HepG2 (cell line): ENCODE results near the gene YWHAH. TPM values are rescaled to one million over a fixed set of nuclear protein-coding genes. Genes with fewer than 3 reads are reported as not detected.

Source experiments
- ARNT ChIP-seq: fragments of 450-650 bp; IDR thresholded peaks from 2 replicates; pipeline ENCODE4 v1.6.1; 2017
- CBX5 ChIP-seq: sonication (generic); formaldehyde crosslinking; IDR thresholded peaks from 2 replicates; pipeline ENCODE4 v1.4.0; 2020; ENCODE audit warnings: missing genetic modification reagents, borderline replicate concordance
- DZIP1 ChIP-seq: sonication (generic); formaldehyde crosslinking; IDR thresholded peaks from 2 replicates; pipeline ENCODE4 v1.5.0; 2020; ENCODE audit warnings: mild to moderate bottlenecking, missing genetic modification reagents
- HNF4G ChIP-seq, 2 experiments: sonication (generic) in 1 of 2; formaldehyde crosslinking in 1 of 2; IDR thresholded peaks; 2 replicates each; pipeline versions ENCODE4 v1.4.0 to v1.6.1; 2011 to 2020; ENCODE audit warnings: borderline replicate concordance in 2 of 2, low read depth in 2 of 2, mild to moderate bottlenecking in 2 of 2, low read length in 1 of 2, missing genetic modification reagents in 1 of 2, moderate library complexity in 1 of 2
- KLF11 ChIP-seq: IDR thresholded peaks from 2 replicates; pipeline ENCODE4 v1.6.1; 2016; ENCODE audit warnings: missing compliant biosample characterization
- RARG ChIP-seq: sonication (generic); formaldehyde crosslinking; IDR thresholded peaks from 2 replicates; pipeline ENCODE4 v1.4.0; 2020; ENCODE audit warnings: low read depth, mild to moderate bottlenecking, missing genetic modification reagents
- SALL2 ChIP-seq: sonication (generic); formaldehyde crosslinking; IDR thresholded peaks from 2 replicates; pipeline ENCODE4 v1.8.1; 2023; ENCODE audit warnings: mild to moderate bottlenecking, missing genetic modification reagents, inconsistent platforms
- THRA ChIP-seq: sonication (generic); formaldehyde crosslinking; IDR thresholded peaks from 2 replicates; pipeline ENCODE4 v1.4.0; 2020; ENCODE audit warnings: missing genetic modification reagents, borderline replicate concordance
- THYN1 ChIP-seq: sonication (generic); formaldehyde crosslinking; IDR thresholded peaks from 2 replicates; pipeline ENCODE4 v1.8.1; 2023; ENCODE audit warnings: low read depth, mild to moderate bottlenecking, moderate library complexity, missing genetic modification reagents, borderline replicate concordance
- ZFP36 ChIP-seq: fragments of 150-350 bp; IDR thresholded peaks from 2 replicates; pipeline ENCODE4 v1.6.1; 2018; ENCODE audit warnings: borderline replicate concordance, low read length, low read depth; ENCODE audit not compliant: partially characterized antibody
- ZNF558 ChIP-seq: sonication (generic); formaldehyde crosslinking; IDR thresholded peaks from 2 replicates; pipeline ENCODE4 v1.9.0; 2022; ENCODE audit warnings: mild to moderate bottlenecking, missing genetic modification reagents, borderline replicate concordance
- ZNF570 ChIP-seq: sonication (generic); formaldehyde crosslinking; IDR thresholded peaks from 2 replicates; pipeline ENCODE4 v1.4.0; 2020; ENCODE audit warnings: mild to moderate bottlenecking, missing genetic modification reagents, borderline replicate concordance
- ZNF614 ChIP-seq: IDR thresholded peaks from 2 replicates; pipeline ENCODE4 v1.6.1; 2018; ENCODE audit warnings: missing biosample characterization, missing genetic modification reagents, inconsistent platforms, borderline replicate concordance
- ZNF639 ChIP-seq: conservative IDR thresholded peaks from 2 replicates; pipeline ENCODE4 v1.6.1; 2018; ENCODE audit warnings: missing genetic modification reagents
- ZNF75D ChIP-seq: sonication (generic); formaldehyde crosslinking; IDR thresholded peaks from 2 replicates; pipeline ENCODE4 v1.8.1; 2023; ENCODE audit warnings: missing genetic modification reagents, mild to moderate bottlenecking, borderline replicate concordance
- ZNF792 ChIP-seq: IDR thresholded peaks from 2 replicates; pipeline ENCODE4 v1.6.1; 2016
- ZSCAN5A ChIP-seq: sonication (generic); formaldehyde crosslinking; IDR thresholded peaks from 2 replicates; pipeline ENCODE4 v1.8.0; 2022; ENCODE audit warnings: mild to moderate bottlenecking, missing genetic modification reagents, borderline replicate concordance
- polyA plus RNA-seq, 8 experiments: library from polyadenylated mRNA; depleted of rRNA in 3 of 8; stranded (reverse) in 7 of 8; unstranded in 1 of 8; fragments of >200 nt; fragmentation: Illumina TruSeq in 4 of 8; extraction: Trizol in 4 of 8; gene quantifications; 2 replicates each; pipeline versions ENCODE4 v1.2.1 to v1.2.3, GENCODE V29; 2011 to 2016; ENCODE audit warnings: low read depth in 4 of 8, missing spikeins in 1 of 8, mixed read lengths in 1 of 8; ENCODE audit not compliant: insufficient read depth in 1 of 8
- total RNA-seq, 5 experiments: library from RNA; depleted of rRNA; stranded (reverse); fragments of >200 nt; fragmentation: Illumina TruSeq; extraction: Trizol; gene quantifications; 2 replicates each; pipeline ENCODE4 v1.2.3, GENCODE V29; 2016; ENCODE audit warnings: low read depth in 1 of 5
- TF ChIP-seq, protein P1 (sequence below): sonication (generic); formaldehyde crosslinking; IDR thresholded peaks from 2 replicates; pipeline ENCODE4 v1.5.0; 2020; ENCODE audit warnings: mild to moderate bottlenecking, missing genetic modification reagents, borderline replicate concordance

YWHAH gene
- total and polyA plus RNA-seq, 2 of the 13 experiments (the other 11 are each of a cell fraction or from before 2014, with no cell fraction given), result 35.6 to 92.7 TPM

DNA sequence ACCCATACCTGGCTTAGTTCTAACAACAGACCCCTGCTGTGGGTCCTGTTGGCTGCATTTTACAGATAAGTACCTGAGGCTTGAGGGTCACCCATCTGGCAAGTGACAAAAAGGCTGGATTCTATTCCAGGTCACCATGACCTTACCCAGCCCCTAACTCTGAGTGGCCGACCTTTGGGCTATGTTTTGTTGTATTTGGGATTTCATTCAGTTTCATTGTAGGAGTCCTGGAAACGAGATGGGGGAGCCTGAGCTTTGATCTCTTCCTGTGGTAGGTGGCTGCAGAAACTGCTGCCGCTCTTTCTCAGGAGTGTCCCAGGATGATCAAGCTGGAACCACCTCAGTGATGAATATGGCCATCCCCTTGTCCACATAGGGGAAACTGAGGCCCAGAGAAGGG is 24.6 kb upstream of the YWHAH start (continued):
- peak; percentile 33; the same call in 1 of the 2 replicates for TF ChIP-seq THRA (CRISPR knock-in tag)
- no peak for TF ChIP-seq ZNF570 (CRISPR knock-in tag)
- TF ChIP-seq RARG (CRISPR knock-in tag), result no peak
- TF ChIP-seq ZNF614, result no peak
- no peak for TF ChIP-seq ZNF75D
- no peak for TF ChIP-seq ZSCAN5A (CRISPR knock-in tag)
- no peak for TF ChIP-seq KLF11
- TF ChIP-seq THYN1, result no peak
- no peak for TF ChIP-seq ZNF558 (CRISPR knock-in tag)
- TF ChIP-seq SALL2 (CRISPR knock-in tag), result no peak
- TF ChIP-seq ZNF639 (CRISPR knock-in tag), result no peak
- TF ChIP-seq ZFP36, result no peak
- no peak for TF ChIP-seq CBX5
- TF ChIP-seq HNF4G (IDR thresholded peaks at IDR 0.05; ENCODE audit: borderline replicate concordance, low read depth, low read length), result peak; percentile 52; the same call in 1 of the 2 replicates
- no peak for TF ChIP-seq HNF4G (CRISPR knock-in tag; IDR thresholded peaks at IDR 0.05; ENCODE audit: borderline replicate concordance, low read depth)
- TF ChIP-seq, protein P1, sequence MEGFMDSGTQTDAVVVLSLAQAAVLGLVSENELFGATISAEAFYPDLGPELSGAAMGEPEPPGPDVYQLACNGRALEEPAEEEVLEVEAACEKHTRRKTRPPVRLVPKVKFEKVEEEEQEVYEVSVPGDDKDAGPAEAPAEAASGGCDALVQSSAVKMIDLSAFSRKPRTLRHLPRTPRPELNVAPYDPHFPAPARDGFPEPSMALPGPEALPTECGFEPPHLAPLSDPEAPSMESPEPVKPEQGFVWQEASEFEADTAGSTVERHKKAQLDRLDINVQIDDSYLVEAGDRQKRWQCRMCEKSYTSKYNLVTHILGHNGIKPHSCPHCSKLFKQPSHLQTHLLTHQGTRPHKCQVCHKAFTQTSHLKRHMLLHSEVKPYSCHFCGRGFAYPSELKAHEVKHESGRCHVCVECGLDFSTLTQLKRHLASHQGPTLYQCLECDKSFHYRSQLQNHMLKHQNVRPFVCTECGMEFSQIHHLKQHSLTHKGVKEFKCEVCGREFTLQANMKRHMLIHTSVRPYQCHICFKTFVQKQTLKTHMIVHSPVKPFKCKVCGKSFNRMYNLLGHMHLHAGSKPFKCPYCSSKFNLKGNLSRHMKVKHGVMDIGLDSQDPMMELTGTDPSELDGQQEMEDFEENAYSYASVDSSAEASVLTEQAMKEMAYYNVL, result no peak
- TF ChIP-seq ZNF792 (CRISPR knock-in tag), result no peak
- no peak for TF ChIP-seq ARNT
- TF ChIP-seq DZIP1 (CRISPR knock-in tag), result no peak
- TF ChIP-seq, all 625 proteins: peak for 8
